ENCODE measurements around the gene MRPS5.

DNA sequence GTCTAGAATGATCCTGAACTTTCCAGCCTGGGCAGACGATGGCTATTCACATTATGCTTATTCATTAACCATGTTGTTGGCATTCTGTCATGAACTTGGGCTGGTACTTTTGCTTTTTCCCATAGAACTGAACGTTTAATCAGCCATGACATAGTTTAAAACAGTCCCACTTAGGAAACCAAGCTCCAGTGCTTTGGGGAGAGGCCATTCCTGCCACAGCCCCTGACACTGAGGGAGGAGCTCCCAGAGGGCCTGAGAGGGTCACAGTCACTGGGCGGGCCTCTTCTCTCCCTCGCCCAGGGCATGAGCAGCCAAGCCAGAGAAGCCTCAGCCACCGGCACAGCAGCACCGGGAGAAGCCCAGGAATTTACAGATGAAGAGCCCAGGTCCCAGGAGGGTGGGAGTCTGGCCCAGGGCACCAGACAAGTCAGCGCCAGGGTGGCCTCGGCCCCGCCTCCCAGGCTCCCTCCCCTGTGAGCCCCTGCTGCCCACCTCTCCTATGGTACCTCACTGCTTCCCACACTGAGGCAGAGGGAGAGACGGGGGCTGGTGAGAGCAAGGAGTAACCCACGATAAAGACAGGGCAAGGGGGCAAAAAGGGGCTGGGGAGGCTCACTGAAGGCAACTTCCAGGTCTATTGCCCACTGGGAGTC, 62.5 kb downstream of the MRPS5 start:
- TF ChIP-seq EZH2 (IDR thresholded peaks at IDR 0.05) (no peak), POLR2AphosphoS5 (IDR thresholded peaks at IDR 0.05; ENCODE audit: borderline replicate concordance, low read depth, low read length) (no peak), FOXP2 (optimal IDR thresholded peaks at IDR 0.05; ENCODE audit: control extremely low read depth, extremely low read length, insufficient read depth) (no peak)
